ENCODE results near the gene NCKAP5L.
"Not testable (repeated sequence)": the region's sequence is repeated elsewhere in the genome, so short reads cannot be mapped to it uniquely, and the experiment has no call there.

DNA sequence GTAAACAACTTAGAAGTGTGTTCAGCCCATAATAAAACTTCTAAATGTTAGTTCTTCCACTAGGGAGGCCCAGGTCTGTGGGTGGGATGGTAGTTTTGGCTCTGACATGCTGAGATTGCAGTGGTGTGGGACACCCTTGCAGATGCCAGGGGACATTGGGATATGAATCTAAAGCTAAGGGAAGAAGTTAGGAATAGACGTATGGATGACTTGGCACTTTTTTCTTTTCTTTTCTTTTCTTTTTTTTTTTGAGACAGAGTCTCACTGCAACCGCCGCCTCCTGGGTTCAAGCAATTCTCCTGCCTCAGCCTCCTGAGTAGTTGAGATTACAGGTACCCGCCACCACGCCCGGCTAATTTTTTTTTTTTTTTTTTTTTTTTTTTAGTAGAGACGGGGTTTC lies 55.1 kb downstream of the NCKAP5L start:
- TF ChIP-seq, protein P1, sequence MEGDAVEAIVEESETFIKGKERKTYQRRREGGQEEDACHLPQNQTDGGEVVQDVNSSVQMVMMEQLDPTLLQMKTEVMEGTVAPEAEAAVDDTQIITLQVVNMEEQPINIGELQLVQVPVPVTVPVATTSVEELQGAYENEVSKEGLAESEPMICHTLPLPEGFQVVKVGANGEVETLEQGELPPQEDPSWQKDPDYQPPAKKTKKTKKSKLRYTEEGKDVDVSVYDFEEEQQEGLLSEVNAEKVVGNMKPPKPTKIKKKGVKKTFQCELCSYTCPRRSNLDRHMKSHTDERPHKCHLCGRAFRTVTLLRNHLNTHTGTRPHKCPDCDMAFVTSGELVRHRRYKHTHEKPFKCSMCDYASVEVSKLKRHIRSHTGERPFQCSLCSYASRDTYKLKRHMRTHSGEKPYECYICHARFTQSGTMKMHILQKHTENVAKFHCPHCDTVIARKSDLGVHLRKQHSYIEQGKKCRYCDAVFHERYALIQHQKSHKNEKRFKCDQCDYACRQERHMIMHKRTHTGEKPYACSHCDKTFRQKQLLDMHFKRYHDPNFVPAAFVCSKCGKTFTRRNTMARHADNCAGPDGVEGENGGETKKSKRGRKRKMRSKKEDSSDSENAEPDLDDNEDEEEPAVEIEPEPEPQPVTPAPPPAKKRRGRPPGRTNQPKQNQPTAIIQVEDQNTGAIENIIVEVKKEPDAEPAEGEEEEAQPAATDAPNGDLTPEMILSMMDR (conservative IDR thresholded peaks at IDR 0.05; ENCODE audit: low read length), result not testable (repeated sequence)
- TF ChIP-seq EZH2phosphoT487 (IDR thresholded peaks at IDR 0.05; ENCODE audit: borderline replicate concordance), result not testable (repeated sequence)
